ENCODE measurements around the gene TOX2. TPM values are rescaled to one million over a fixed set of nuclear protein-coding genes. Genes with fewer than 3 reads are reported as not detected.
A peak's percentile ranks its signal among the peaks of the same experiment; 100 is the strongest.

The TOX2 gene
- total RNA-seq, 1 donor from 2014 or later, result 2.8 TPM

- peaks cover 33% of the 10 kb centered on the region for H3K27me3 Mint-ChIP-seq
- H3K36me3 Mint-ChIP-seq (ENCODE audit: insufficient read depth), result no peaks in the 10 kb centered on the region
Measured at GRCh38 chr20:44027343-44028002, 112.8 kb downstream of the TOX2 start.

GRCh38 chr20:44028003-44028730, 113.5 kb downstream of the TOX2 start:
- TF ChIP-seq, protein P1, sequence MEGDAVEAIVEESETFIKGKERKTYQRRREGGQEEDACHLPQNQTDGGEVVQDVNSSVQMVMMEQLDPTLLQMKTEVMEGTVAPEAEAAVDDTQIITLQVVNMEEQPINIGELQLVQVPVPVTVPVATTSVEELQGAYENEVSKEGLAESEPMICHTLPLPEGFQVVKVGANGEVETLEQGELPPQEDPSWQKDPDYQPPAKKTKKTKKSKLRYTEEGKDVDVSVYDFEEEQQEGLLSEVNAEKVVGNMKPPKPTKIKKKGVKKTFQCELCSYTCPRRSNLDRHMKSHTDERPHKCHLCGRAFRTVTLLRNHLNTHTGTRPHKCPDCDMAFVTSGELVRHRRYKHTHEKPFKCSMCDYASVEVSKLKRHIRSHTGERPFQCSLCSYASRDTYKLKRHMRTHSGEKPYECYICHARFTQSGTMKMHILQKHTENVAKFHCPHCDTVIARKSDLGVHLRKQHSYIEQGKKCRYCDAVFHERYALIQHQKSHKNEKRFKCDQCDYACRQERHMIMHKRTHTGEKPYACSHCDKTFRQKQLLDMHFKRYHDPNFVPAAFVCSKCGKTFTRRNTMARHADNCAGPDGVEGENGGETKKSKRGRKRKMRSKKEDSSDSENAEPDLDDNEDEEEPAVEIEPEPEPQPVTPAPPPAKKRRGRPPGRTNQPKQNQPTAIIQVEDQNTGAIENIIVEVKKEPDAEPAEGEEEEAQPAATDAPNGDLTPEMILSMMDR (IDR thresholded peaks at IDR 0.05; ENCODE audit: unreplicated experiment), result no peak
- Mint-ChIP-seq H3K9me3 (ENCODE audit: low read depth) (peaks cover 5% of the 10 kb centered on the region), H3K27ac (no peak overlapping the region), H3K4me3 (ENCODE audit: low read depth) (no peak overlapping the region), H3K4me1 (ENCODE audit: low read depth) (no peaks in the 10 kb centered on the region), H3K36me3 (ENCODE audit: insufficient read depth) (no peaks in the 10 kb centered on the region), H3K27me3 (peaks cover 33% of the 10 kb centered on the region)
- DNase-seq (ENCODE audit: low spot score, unreplicated experiment), result no peak

More at GRCh38 chr20:44027343-44028002, 112.8 kb downstream of the TOX2 start:
- no peaks in the 10 kb centered on the region for H3K4me1 Mint-ChIP-seq (ENCODE audit: low read depth)
- H3K9me3 Mint-ChIP-seq (ENCODE audit: low read depth), result peaks cover 5% of the 10 kb centered on the region
- no peak overlapping the region for H3K27ac Mint-ChIP-seq
- TF ChIP-seq, protein P1 (IDR thresholded peaks at IDR 0.05; ENCODE audit: unreplicated experiment), result no peak
- DNase-seq (ENCODE audit: low spot score, unreplicated experiment), result no peak
- H3K4me3 Mint-ChIP-seq (ENCODE audit: low read depth), result no peak overlapping the region

DNA sequence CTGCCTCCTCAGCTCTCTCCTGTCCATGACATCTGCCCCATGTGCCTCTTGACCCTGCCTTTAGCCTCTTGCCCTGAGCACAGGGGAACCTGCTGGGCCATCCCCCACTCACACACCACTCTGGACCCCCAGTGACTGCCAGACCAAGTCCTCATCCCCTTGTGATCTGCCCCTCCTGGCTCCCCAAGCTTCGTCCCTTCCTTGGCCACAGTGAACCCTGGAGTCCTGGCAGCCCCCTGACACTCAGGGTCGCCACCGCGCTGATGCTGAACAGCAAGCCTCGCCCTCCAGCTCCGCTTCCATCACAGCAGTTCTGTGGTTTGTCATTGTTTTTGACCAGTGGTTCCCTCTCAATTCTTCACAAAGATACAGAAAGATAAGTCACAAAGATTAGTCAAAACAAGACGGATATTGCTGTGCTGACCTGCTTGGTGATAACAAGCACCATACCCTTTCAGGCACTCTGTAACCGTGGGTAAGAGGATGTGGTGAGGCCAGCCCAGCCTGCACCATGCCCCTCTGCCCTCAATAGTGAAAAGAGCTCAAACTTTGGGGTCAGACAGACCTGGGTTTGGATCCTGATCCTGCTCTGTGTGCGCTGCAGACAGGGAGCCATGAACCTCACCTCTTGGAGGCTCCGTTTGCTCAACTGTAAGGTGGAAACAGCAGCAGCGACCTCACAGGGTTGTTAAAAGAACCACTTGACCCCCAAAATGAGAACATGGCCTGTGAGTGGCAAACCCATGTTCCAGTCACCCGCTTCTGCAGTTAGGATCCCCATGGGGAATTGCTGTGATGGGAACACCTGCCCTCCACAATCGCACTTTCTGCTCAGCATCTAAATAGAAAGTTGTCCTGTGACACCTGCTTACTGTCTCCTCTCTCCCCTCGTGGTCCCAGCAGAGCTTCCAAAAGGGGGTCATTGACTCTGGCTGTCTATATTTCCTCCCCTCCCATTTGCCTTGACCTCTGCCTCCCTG, 114.5 kb downstream of the TOX2 start:
- DNase-seq (ENCODE audit: low spot score, unreplicated experiment), result no peak

DNA sequence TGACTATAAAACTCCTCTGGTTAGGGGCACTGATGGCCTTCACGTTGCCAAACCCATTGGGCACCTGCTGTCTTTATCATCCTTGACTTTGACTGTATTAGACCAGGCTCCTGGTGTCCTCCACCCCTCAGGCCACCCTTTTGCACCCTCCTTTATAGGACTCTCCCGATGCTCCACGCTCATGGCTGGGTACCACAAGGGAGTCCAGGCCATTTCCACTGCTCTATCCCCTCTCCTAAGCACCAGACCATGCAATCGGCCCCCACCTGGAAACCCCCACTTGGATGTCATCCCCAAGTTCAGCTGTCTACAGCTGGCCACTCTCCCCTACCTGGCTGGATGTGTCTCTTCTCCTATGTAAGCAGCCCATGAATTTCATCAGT, 115.2 kb downstream of the TOX2 start:
- Mint-ChIP-seq H3K4me3 (ENCODE audit: low read depth) (no peak overlapping the region), H3K27ac (no peak overlapping the region), H3K4me1 (ENCODE audit: low read depth) (no peaks in the 10 kb centered on the region), H3K27me3 (peaks cover 39% of the 10 kb centered on the region), H3K36me3 (ENCODE audit: insufficient read depth) (no peaks in the 10 kb centered on the region), H3K9me3 (ENCODE audit: low read depth) (peaks cover 7% of the 10 kb centered on the region)
- TF ChIP-seq, protein P1 (IDR thresholded peaks at IDR 0.05; ENCODE audit: unreplicated experiment), result no peak
- DNase-seq (ENCODE audit: low spot score, unreplicated experiment), result no peak

More for the DNA sequence above, 114.5 kb downstream of the TOX2 start:
- Mint-ChIP-seq H3K36me3 (ENCODE audit: insufficient read depth) (no peaks in the 10 kb centered on the region), H3K4me1 (ENCODE audit: low read depth) (no peaks in the 10 kb centered on the region), H3K4me3 (ENCODE audit: low read depth) (no peak overlapping the region), H3K9me3 (ENCODE audit: low read depth) (peaks cover 5% of the 10 kb centered on the region), H3K27ac (peak overlapping the region; percentile 86), H3K27me3 (peaks cover 36% of the 10 kb centered on the region)
- TF ChIP-seq, protein P1 (IDR thresholded peaks at IDR 0.05; ENCODE audit: unreplicated experiment), result no peak

- H3K27me3 Mint-ChIP-seq, result peaks cover 44% of the 10 kb centered on the region
Measured at GRCh38 chr20:44030394-44030793, 115.7 kb downstream of the TOX2 start.

More at GRCh38 chr20:44030394-44030793, 115.7 kb downstream of the TOX2 start:
- Mint-ChIP-seq H3K9me3 (ENCODE audit: low read depth) (peaks cover 8% of the 10 kb centered on the region), H3K4me3 (ENCODE audit: low read depth) (no peak overlapping the region), H3K36me3 (ENCODE audit: insufficient read depth) (no peaks in the 10 kb centered on the region), H3K27ac (no peak overlapping the region), H3K4me1 (ENCODE audit: low read depth) (no peaks in the 10 kb centered on the region)
- DNase-seq (ENCODE audit: low spot score, unreplicated experiment), result no peak
- TF ChIP-seq, protein P1 (IDR thresholded peaks at IDR 0.05; ENCODE audit: unreplicated experiment), result no peak

All from progenitor cell of endocrine pancreas (in vitro differentiated cells).